Measurements from ENCODE around the gene BLOC1S4.
"Not testable (repeated sequence)": the region's sequence is repeated elsewhere in the genome, so short reads cannot be mapped to it uniquely, and the experiment has no call there.

GRCh38 chr4:6756345-6756744 is 40.4 kb downstream of the BLOC1S4 start:
- TF ChIP-seq POLR2A (IDR thresholded peaks at IDR 0.05): not testable (repeated sequence)
- TF ChIP-seq, protein P1, sequence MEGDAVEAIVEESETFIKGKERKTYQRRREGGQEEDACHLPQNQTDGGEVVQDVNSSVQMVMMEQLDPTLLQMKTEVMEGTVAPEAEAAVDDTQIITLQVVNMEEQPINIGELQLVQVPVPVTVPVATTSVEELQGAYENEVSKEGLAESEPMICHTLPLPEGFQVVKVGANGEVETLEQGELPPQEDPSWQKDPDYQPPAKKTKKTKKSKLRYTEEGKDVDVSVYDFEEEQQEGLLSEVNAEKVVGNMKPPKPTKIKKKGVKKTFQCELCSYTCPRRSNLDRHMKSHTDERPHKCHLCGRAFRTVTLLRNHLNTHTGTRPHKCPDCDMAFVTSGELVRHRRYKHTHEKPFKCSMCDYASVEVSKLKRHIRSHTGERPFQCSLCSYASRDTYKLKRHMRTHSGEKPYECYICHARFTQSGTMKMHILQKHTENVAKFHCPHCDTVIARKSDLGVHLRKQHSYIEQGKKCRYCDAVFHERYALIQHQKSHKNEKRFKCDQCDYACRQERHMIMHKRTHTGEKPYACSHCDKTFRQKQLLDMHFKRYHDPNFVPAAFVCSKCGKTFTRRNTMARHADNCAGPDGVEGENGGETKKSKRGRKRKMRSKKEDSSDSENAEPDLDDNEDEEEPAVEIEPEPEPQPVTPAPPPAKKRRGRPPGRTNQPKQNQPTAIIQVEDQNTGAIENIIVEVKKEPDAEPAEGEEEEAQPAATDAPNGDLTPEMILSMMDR (IDR thresholded peaks at IDR 0.05): not testable (repeated sequence)
